IPS-18c (cell line): ENCODE data around the gene CASQ2.

Experiments
- H3K4me3 ChIP-seq: 2 replicates; pipeline ENCODE4 v1.7.0; 2013; ENCODE audit warnings: low read depth, mild to moderate bottlenecking, low read length, moderate library complexity; ENCODE audit not compliant: insufficient read depth
- H3K9me3 ChIP-seq: one replicate; pipeline ENCODE4 v1.6.1; 2013; ENCODE audit warnings: mild to moderate bottlenecking, low read length, moderate library complexity; ENCODE audit not compliant: control insufficient read depth, insufficient read depth

The CASQ2 gene

DNA sequence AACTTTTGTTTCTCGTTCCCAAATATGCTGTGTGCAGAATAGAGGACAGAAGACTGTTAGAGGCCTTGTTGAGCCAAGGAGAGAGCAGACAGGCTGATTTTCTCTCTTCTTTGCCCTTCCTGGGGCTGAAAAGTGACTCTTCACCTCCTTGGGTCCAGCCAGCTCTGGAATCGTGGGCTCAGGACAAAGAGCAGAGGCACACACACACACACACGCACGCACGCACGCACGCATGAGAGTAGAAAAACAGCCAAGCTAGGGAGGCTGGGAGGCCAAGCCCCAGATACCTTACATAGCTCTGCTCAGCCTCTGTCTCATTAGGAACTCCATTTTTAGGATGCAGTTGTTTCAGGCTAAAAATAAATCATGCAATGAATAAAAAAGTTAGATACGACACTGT, at the start of gene CASQ2:
Gene CASQ2 (minus strand): TSS at position 166 of the 400 bp plus-strand sequence. CDS start 173 bp downstream, outside the sequence.
- Histone ChIP-seq H3K9me3 (peaks cover 2% of the 10 kb centered on the region), H3K4me3 (no peak within 1 kb of the TSS)

DNA sequence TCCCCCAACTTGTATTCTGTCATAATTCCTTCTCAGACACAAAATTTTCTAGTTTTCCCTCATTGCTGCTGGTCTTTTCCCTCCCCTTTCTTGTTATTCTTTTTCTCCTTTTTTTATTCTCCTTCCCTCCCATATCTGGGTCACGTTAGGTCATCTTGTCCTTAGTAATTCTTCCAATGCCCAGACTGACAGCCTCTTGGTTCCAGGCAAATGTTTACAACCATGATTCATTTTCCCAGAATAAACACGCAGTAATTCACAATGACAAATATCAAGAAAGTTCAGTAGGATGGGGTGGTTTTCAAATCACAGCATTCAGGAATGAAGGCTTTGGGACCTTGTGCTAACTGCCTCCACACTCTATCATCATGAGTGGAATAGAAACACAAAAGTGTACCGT, 47.2 kb upstream of the CASQ2 start:
- H3K4me3 ChIP-seq, result no peak overlapping the region
- H3K9me3 ChIP-seq, result no peaks in the 10 kb centered on the region

DNA sequence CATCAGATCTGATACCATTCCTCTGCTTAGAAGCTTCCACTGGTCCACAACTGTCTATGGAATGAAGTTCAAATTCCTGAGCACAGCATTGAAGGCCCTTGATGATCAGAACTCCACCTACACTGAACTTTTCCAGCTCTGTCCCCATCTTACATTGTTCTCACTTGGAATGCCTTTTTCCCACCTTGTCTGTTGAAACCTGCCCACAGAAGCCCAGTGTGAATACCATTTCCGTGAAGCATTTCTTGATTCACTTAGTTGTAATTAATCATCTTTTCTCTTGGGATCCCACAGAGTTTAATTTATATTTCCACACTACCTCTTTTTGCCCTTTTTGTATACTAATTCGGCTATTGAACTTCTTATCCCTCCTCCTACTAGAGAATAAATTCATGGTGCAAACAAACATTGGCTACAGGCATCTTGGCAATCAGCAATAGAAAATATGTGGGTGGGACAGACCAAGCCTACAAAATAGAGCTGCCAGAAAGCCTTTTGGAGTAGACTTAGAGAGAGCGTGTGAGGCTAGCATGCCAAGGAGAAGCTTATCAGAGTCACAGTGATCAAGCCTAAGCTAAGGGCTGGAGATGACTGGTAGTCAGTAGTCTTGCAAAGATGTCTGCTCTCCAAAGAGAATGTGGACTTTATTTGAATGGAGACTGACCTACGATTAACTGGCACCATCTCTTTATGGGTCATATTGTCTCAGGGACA, 46.3 kb upstream of the CASQ2 start:
- Histone ChIP-seq H3K4me3 (no peak overlapping the region), H3K9me3 (no peaks in the 10 kb centered on the region)

DNA sequence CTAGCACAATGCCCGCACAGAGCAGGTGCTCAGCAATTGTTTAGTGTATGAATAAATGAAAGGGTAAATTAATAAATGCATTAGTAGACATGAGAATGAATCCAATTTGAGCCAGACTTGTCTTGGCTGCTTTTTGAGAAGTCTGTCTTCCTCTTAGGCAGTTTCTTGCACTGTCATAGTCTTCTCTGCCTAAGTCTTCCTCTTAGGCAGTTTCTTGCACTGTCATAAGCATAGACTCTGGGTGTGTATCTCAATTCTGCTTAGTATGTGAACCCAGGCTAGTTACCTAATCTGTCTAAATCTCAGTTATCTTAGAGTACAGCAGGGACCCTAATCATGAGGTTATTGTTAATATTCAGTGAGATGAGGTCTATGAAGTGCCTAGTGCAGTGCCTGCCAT, 45.2 kb upstream of the CASQ2 start:
- H3K9me3 ChIP-seq, result no peaks in the 10 kb centered on the region
- H3K4me3 ChIP-seq, result no peak overlapping the region

DNA sequence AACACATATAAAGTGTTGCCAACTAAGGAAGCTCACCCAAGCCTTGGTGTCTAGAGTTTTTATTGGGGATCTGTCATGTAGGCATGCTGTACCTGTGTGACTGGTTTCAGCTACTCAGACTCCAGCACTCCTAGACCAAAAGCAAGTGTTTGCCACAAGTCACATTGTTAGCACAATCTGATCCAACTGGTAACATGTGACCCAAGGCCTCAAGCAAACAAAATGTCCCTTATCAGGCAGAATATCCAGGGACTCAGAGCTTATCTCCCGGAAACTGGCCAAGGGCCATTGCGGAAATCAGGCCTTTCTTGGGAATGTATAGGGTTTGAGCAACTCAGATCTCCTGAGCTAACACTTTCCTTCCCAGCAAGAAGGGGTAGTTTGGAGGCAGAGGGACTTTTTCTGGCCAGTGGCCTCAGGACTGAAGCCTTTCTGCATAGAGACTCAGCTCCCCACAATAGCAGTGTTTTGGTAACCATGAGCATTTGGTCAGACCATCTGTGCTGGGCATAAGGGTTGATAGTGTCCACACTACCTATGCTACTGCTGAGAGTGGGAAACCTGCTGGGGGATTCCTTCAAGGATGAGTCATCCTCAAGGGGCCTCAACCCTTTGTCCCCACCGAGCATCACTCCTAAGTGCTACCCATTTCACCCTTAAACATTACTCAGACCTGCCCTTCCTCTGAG, 42.8 kb upstream of the CASQ2 start:
- no peaks in the 10 kb centered on the region for H3K9me3 ChIP-seq
- no peak overlapping the region for H3K4me3 ChIP-seq

DNA sequence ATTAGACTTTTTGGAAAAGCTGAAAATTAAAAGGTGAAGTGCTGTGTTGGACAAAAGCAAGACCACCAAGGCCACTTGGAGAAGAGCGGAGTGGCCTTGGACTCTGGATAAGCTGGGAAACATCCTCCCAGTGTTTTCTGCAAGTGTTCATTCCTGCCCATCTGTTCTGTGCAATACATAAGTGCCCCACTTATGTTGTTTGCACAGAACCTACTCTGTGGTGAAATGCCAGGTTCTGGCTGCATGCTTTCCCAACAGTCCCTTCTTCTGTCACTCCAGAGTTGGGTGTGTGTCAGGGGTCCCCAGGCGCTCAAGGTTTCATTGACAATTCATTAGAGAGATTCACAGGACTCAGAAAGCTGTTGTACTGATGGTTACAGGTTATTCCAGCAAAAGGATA, 42.1 kb upstream of the CASQ2 start:
- no peak overlapping the region for H3K4me3 ChIP-seq

DNA sequence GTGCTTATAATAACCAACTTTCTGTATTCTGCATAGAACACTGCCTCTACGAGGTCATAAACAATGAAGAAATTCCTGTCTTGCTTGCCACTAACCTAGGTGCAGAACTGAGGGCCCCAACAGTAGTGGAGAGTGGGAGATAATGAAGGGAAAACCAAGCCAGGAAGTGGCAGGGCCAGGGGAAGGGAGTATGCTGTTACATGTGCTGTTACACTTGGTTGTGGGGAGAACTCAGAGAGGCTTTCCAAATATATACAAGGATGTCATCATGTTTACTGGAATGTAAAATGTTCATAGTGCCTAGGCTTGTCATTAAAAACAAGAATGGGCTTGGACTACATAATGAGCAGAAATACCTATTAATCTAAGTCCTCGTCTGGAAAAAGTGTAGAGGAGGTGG, 41.3 kb upstream of the CASQ2 start:
- no peaks in the 10 kb centered on the region for H3K9me3 ChIP-seq
- H3K4me3 ChIP-seq, result no peak overlapping the region

More for the DNA sequence above, 42.1 kb upstream of the CASQ2 start:
- H3K9me3 ChIP-seq, result no peaks in the 10 kb centered on the region

DNA sequence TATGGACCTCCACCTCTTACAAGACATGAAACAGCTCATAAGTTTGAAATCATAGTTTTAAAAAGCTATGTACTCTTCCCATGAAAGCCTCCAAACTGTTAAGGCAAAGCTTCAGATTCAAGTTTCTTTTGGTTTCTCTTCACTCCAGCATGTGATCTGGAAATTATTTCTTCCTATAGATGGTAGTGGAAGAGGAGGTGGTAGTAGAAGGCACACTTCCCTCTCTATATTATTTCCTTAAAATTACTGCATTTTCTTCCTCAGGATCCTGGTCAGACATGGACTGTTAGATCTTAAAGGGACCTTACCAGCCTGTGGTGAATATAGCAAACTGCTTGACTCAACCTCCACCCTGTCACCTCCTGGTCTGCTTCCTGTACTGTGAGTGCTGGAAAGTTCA, 40.6 kb upstream of the CASQ2 start:
- no peaks in the 10 kb centered on the region for H3K9me3 ChIP-seq
- H3K4me3 ChIP-seq, result no peak overlapping the region

DNA sequence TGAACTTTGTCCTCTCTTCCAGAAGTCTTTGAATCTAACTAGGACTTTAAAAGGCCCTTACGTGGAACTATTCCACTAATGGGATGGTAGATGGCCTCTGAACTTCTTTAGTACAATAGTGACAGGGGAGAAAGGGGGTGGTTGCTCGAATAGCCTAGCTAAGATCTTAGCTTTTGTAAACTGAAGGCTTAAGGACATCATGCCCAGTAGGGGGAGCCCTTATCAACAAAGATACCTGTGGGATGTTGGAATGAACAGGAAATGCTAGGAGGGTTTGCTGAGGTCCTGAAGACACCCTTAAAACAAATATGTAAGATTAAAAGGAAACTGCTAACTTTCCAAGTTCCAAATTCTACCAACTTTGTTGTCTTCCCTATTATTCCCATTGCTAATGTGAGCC, 39.2 kb upstream of the CASQ2 start:
- Histone ChIP-seq H3K9me3 (no peaks in the 10 kb centered on the region), H3K4me3 (no peak overlapping the region)

DNA sequence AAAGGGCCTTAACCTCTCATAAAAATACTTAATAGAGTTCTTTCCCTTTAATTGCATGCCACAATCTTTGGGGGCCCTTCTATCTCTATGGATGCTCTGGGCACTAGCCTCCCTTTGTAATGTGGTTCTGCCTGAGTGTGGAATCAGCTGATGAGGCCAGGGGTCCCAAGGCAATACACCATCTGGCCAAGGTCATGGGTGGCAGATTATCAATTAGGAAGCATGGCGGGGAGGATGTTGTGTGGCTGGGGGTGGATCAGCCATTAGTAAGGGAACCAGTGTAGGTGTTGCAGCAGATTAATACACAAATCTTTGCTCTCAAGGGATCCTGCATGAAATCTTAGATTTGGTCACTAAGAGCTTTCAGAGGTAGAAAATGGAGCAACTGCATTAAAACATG, 37.1 kb upstream of the CASQ2 start:
- Histone ChIP-seq H3K4me3 (no peak overlapping the region; the same call in 1 of the 2 replicates), H3K9me3 (no peaks in the 10 kb centered on the region)

DNA sequence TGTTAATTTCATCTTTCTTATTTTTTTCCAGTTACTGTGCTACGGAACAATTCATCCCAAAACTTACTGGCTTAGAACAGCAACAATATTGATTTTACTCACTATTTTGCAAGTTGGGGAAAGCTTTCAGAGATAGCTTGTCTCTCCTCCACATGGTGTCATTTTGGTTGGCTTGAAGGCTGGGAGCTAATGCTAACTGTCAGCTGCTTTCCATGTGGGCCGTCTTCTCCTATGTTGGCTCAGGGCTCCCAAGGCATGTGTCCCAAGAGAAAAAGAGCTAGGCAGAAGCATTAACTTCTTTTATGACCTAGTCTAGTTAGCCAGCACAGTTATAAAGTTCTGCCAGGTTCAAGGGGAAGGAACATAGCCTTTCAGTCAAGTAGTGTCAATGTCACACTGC, 33.9 kb upstream of the CASQ2 start:
- no peaks in the 10 kb centered on the region for H3K9me3 ChIP-seq
- no peak overlapping the region for H3K4me3 ChIP-seq

DNA sequence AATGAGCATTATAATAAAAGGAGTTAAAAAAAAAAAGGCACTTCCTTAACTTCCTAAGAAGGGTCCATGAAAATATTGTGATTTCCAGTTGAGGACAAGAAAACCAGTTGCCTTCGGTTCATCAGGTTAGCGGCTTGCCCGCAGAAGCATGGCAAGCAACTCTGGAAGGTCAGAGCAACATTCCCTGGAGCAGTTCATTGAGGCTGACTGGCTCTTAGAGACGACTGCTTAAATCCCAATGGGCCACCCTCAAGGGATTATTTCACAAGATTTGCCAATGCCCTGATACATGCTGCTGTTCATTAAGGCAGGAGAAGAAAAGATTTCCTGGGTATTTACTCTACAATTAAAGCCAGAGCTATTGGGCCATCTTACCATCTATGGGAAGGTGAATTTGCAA, 29.0 kb upstream of the CASQ2 start:
- H3K4me3 ChIP-seq, result no peak overlapping the region
- H3K9me3 ChIP-seq, result no peaks in the 10 kb centered on the region

DNA sequence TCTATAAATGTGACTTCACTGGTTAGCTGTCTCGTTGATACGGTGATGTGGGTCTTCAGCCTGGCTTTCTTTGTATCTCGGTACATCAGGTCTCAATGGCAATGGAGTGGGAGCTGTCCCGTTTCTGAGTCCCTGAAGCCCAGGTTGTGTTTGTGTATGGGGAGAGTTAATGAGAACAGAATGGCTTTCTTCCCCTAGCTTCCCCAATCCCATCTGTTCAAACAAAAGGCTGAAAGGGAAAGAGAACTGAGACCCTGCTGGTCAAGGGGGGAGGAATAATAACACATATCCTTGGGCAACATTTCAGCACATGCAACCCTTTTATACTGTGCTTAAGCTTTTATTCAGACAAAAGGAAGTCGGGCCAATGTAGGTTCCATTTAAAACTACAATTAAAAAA, 28.4 kb upstream of the CASQ2 start:
- Histone ChIP-seq H3K4me3 (no peak overlapping the region), H3K9me3 (no peaks in the 10 kb centered on the region)

DNA sequence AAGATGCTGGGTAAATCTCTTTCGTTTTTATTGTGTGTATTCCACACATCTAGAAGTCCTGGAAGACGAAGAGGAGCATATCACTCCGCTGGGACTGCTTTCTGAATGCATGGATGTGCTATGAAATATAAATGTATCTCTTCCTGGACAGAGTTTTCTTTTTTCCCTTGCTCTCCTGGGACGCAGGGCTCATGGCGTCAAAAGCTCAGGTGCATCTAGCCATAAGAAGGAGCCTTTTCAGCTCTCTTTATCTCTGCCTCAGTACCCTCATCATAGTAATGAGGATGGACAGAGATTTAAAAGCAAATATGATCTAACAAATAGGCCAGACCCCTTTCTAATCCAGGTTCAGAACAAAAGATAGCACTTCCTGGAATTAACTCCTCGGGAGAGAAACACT, 27.5 kb upstream of the CASQ2 start:
- no peak overlapping the region for H3K4me3 ChIP-seq
- H3K9me3 ChIP-seq, result no peaks in the 10 kb centered on the region

DNA sequence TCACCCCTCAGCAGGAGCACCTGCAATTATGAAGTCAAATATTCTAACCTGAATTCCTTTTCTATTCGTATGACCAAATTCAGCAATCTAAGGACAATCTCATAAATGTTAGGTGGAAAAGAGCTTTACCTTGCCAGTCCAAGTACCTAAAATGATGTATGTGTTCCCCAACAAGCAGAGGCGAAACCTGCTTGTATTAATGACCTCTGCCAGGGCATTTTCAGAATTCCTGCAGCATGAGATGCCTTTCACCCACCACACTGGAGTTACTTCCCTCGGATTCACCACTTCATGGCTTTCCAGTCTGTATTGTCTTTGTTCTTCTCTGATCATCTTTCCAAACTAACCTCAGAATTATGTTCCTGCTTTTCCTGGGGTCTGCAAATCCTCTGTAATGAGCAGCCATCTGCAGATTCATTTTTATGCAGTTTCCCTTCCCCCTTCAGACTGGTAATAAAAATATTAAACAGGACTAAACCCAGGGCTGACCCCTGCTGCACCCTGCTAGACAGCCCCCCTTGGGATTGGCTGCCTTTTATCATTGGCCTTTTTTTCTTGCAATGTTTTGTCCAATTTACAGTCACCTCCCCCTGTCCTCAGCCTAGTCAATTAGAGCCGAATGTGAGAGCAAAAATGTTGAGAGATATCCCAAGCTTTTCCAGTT, 26.6 kb upstream of the CASQ2 start:
- H3K4me3 ChIP-seq, result no peak overlapping the region
- no peaks in the 10 kb centered on the region for H3K9me3 ChIP-seq

DNA sequence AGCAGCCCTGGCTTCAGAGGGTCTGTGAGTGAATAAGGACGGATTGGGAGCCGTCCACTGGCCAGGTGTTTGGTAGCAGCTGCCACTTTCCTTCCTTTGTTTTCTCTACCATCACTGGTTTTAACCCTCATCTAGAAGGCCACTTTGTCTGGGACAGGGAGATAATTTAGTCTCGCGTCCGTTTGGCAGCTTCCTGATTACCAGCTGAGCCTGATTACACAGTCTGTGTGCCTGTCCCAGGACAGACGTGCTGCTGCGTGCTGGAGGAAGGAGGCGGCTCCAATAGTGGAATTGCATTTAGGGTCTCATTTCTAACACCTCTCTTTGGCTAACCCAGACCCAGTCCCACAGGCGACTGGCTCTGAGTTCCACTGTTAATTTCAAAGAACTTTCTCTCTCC, 24.6 kb upstream of the CASQ2 start:
- Histone ChIP-seq H3K4me3 (no peak overlapping the region), H3K9me3 (no peaks in the 10 kb centered on the region)

DNA sequence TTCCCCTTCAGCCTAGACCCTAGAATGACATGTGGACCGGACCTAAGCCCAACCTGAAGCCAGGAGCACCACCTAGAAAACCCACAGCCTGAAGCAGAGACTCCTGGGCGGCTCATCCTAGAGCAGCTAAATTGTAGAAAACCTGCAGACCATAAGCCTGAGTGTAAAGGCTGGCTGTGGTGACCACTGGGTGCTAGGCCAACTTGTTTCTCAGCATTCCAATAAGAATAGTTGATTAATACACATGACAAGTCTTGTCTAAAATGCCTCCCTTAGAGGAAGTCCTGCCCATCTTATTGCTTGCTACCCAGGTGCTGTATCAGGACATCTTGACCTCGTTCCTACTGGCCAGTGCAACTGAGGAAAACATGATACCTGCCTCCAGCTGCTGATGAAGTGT, 23.3 kb upstream of the CASQ2 start:
- no peaks in the 10 kb centered on the region for H3K9me3 ChIP-seq

DNA sequence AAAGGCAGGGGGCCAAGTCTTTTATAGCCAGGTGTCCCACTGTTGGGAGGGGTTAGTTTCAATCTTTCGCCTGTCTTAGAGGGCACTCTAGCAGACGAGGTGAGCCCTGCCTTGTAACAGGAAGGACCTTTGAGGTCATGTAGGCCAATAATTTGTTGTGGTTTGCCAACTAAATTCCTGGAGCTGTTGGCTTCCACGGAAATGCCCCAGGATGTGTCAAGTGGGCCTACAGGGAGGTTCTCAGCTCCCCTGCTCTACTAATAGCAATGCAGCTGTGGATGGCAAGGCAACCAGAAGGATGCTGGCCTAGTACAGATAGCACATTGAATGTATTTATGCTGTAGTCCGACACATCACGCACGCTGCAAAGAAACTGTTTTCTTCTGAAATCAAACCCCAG, 22.3 kb upstream of the CASQ2 start:
- Histone ChIP-seq H3K4me3 (no peak overlapping the region), H3K9me3 (no peaks in the 10 kb centered on the region)

More for the DNA sequence above, 23.3 kb upstream of the CASQ2 start:
- H3K4me3 ChIP-seq, result no peak overlapping the region
